Prostate gland (tissue), 2 donors: Measurements from ENCODE around the gene RORC.

Experiments
- POLR2A ChIP-seq: fragments of 450-650 bp; IDR thresholded peaks from one replicate; pipeline ENCODE4 v1.6.1; 2016; ENCODE audit warnings: antibody characterized with exemption, mild to moderate bottlenecking
- POLR2AphosphoS5 ChIP-seq: sonication (generic); formaldehyde crosslinking; IDR thresholded peaks from one replicate; pipeline ENCODE4 v1.6.1; 2017; ENCODE audit warnings: antibody characterized with exemption
- TF ChIP-seq, protein P1 (sequence below), 4 experiments: fragments of 200-600 bp in 2 of 4; fragments of 450-650 bp in 2 of 4; sonication (generic) in 2 of 4; IDR thresholded peaks; 1 replicate in 3 of 4; 2 replicates in 1 of 4; pipeline ENCODE4 v1.5.1; 2016 to 2019; ENCODE audit warnings: antibody characterized with exemption in 4 of 4, mild to moderate bottlenecking in 2 of 4, moderate library complexity in 2 of 4

DNA sequence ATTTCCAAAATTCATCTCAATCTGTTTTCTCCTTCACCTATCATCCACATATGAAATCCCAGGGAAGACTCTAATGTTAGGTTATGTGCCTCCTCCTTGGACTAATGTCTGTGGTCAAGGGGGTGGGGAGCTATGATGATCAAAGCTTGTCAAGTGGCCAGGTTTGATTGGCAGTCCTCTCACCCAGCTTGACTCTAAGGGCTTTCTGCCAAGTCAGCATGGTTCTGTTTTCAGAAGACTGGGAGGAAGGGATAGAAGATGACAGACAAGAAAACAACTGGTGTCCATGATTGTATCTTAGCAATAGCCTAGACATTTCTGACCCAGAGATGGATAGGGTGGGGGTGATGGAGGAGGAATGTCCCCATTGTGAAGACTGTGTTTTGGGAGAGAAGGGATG is 31.0 kb upstream of the RORC start:
- TF ChIP-seq, protein P1, sequence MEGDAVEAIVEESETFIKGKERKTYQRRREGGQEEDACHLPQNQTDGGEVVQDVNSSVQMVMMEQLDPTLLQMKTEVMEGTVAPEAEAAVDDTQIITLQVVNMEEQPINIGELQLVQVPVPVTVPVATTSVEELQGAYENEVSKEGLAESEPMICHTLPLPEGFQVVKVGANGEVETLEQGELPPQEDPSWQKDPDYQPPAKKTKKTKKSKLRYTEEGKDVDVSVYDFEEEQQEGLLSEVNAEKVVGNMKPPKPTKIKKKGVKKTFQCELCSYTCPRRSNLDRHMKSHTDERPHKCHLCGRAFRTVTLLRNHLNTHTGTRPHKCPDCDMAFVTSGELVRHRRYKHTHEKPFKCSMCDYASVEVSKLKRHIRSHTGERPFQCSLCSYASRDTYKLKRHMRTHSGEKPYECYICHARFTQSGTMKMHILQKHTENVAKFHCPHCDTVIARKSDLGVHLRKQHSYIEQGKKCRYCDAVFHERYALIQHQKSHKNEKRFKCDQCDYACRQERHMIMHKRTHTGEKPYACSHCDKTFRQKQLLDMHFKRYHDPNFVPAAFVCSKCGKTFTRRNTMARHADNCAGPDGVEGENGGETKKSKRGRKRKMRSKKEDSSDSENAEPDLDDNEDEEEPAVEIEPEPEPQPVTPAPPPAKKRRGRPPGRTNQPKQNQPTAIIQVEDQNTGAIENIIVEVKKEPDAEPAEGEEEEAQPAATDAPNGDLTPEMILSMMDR (IDR thresholded peaks at IDR 0.05), result no peak
- TF ChIP-seq POLR2A (no peak), POLR2AphosphoS5 (no peak)
